Cerebellar nuclear complex (tissue), 1 donor: ENCODE results near the gene IL18BP.

Source experiments
- DNase-seq, 2 experiments: peaks; one replicate each; lab custom pipeline; 2025; lab: John Stamatoyannopoulos, UW

IL18BP gene

GRCh38 chr11:72012897-72013721 is 14.4 kb downstream of the IL18BP start:
- no peak for DNase-seq

- DNase-seq: no peak
Observed at GRCh38 chr11:72013765-72014711, 15.3 kb downstream of the IL18BP start.

- no peak for DNase-seq
Observed at GRCh38 chr11:72014761-72015320, 16.1 kb downstream of the IL18BP start.

- no peak for DNase-seq
Observed at GRCh38 chr11:72015511-72016061, 16.9 kb downstream of the IL18BP start.

GRCh38 chr11:72018171-72018570 is 19.5 kb downstream of the IL18BP start:
- DNase-seq: no peak

GRCh38 chr11:72023335-72023734 is 24.6 kb downstream of the IL18BP start:
- DNase-seq: no peak

- no peak for DNase-seq
Observed at GRCh38 chr11:72024069-72024754, 25.5 kb downstream of the IL18BP start.

GRCh38 chr11:72026090-72026489 is 27.4 kb downstream of the IL18BP start:
- no peak for DNase-seq

GRCh38 chr11:72030472-72031045 is 31.9 kb downstream of the IL18BP start:
- DNase-seq: no peak

- no peak for DNase-seq
Observed at GRCh38 chr11:72036687-72037086, 38.0 kb downstream of the IL18BP start.

GRCh38 chr11:72037554-72038311 is 39.0 kb downstream of the IL18BP start:
- DNase-seq: no peak

- peak in 1 of 2 experiments; percentile 79 for DNase-seq
Observed at GRCh38 chr11:72038491-72038890, 39.8 kb downstream of the IL18BP start.

- DNase-seq: no peak
Observed at GRCh38 chr11:72039031-72039855, 40.5 kb downstream of the IL18BP start.

- DNase-seq: no peak
Observed at GRCh38 chr11:72039856-72040401, 41.2 kb downstream of the IL18BP start.

- peak; percentile 47 to 81 for DNase-seq
Observed at GRCh38 chr11:72040491-72041363, 42.0 kb downstream of the IL18BP start.

- DNase-seq: peak; percentile 23 to 63
Observed at GRCh38 chr11:72041364-72042063, 42.8 kb downstream of the IL18BP start.

GRCh38 chr11:72042064-72042745 is 43.5 kb downstream of the IL18BP start:
- DNase-seq: no peak
